WTC11 (cell line): ENCODE data around the gene SUSD6. TPM values are rescaled to one million over a fixed set of nuclear protein-coding genes. Genes with fewer than 3 reads are reported as not detected.

Source experiments
- ATAC-seq: fragments of 200-7000 bp; cut with Tn5 transposase; 2 replicates; pipeline ENCODE4 v1.10.0; 2021; ENCODE audit warnings: mild to moderate bottlenecking, moderate library complexity
- CTCF ChIA-PET: fragments of 300-600 bp; sonication (Branson Sonifier 250); formaldehyde crosslinking; loops from one replicate; lab custom pipeline; 2021; ENCODE audit warnings: antibody characterized with exemption; lab: Charles Lee
- POLR2A ChIA-PET: fragments of 350-600 bp; sonication (Branson Sonifier 250); formaldehyde crosslinking; loops from one replicate; lab custom pipeline; 2021; ENCODE audit warnings: antibody characterized with exemption; lab: Charles Lee
- DNase-seq: peaks from one replicate; pipeline ENCODE4 v3.0.0; 2021; ENCODE audit warnings: low spot score
- H3K27ac Mint-ChIP-seq: 2 replicates; pipeline ENCODE4 v1.8.0; 2021; ENCODE audit warnings: mixed read lengths
- H3K27me3 Mint-ChIP-seq: 2 replicates; pipeline ENCODE4 v1.8.0; 2021; ENCODE audit warnings: low read depth, mild to moderate bottlenecking, moderate library complexity, mixed read lengths
- H3K36me3 Mint-ChIP-seq: 2 replicates; pipeline ENCODE4 v1.8.0; 2021; ENCODE audit warnings: mixed read lengths
- H3K4me1 Mint-ChIP-seq: 2 replicates; pipeline ENCODE4 v1.8.0; 2022; ENCODE audit warnings: mixed read lengths
- H3K4me3 Mint-ChIP-seq: 2 replicates; pipeline ENCODE4 v1.8.0; 2021; ENCODE audit warnings: mild to moderate bottlenecking, moderate library complexity, mixed read lengths
- H3K9me3 Mint-ChIP-seq: 2 replicates; pipeline ENCODE4 v1.8.0; 2021; ENCODE audit warnings: mixed read lengths
- AFF4 ChIP-seq: sonication (generic); formaldehyde crosslinking; IDR thresholded peaks from 2 replicates; pipeline ENCODE4 v1.8.1; 2023; ENCODE audit warnings: mild to moderate bottlenecking, missing genetic modification reagents, borderline replicate concordance
- ARID4B ChIP-seq: sonication (generic); formaldehyde crosslinking; IDR thresholded peaks from 2 replicates; pipeline ENCODE4 v1.8.0; 2023; ENCODE audit warnings: missing genetic modification reagents, mild to moderate bottlenecking, borderline replicate concordance
- CDX4 ChIP-seq: fragments of 250-450 bp; sonication (Bioruptor Pico); IDR thresholded peaks from 2 replicates; pipeline ENCODE4 v1.9.0; 2021; ENCODE audit warnings: moderate library complexity, mild to moderate bottlenecking, inconsistent platforms, borderline replicate concordance
- CREB1 ChIP-seq: sonication (generic); formaldehyde crosslinking; IDR thresholded peaks from 2 replicates; pipeline ENCODE4 v1.8.0; 2023; ENCODE audit warnings: mild to moderate bottlenecking, missing genetic modification reagents
- CTCF ChIP-seq: fragments of 200-600 bp; IDR thresholded peaks from 2 replicates; pipeline ENCODE4 v1.8.0; 2022; ENCODE audit warnings: antibody characterized with exemption
- E2F1 ChIP-seq: sonication (generic); formaldehyde crosslinking; IDR thresholded peaks from 2 replicates; pipeline ENCODE4 v1.8.0; 2022; ENCODE audit warnings: mild to moderate bottlenecking, missing genetic modification reagents
- ELF4 ChIP-seq: sonication (generic); formaldehyde crosslinking; IDR thresholded peaks from 2 replicates; pipeline ENCODE4 v1.8.1; 2022; ENCODE audit warnings: low read depth, mild to moderate bottlenecking, moderate library complexity, missing genetic modification reagents
- ESRRA ChIP-seq: sonication (generic); formaldehyde crosslinking; IDR thresholded peaks from 2 replicates; pipeline ENCODE4 v1.8.1; 2022; ENCODE audit warnings: mild to moderate bottlenecking, missing genetic modification reagents, borderline replicate concordance
- FOXJ3 ChIP-seq: sonication (generic); formaldehyde crosslinking; IDR thresholded peaks from 2 replicates; pipeline ENCODE4 v1.9.0; 2021; ENCODE audit warnings: missing genetic modification reagents, mild to moderate bottlenecking, borderline replicate concordance
- FOXK1 ChIP-seq: sonication (generic); formaldehyde crosslinking; IDR thresholded peaks from 2 replicates; pipeline ENCODE4 v1.8.0; 2022; ENCODE audit warnings: mild to moderate bottlenecking, moderate library complexity, missing genetic modification reagents
- GTF2I ChIP-seq: fragments of 250-450 bp; sonication (Bioruptor Pico); conservative IDR thresholded peaks from 2 replicates; pipeline ENCODE4 v1.4.0; 2021; ENCODE audit warnings: mild to moderate bottlenecking
- IRF2 ChIP-seq: sonication (generic); formaldehyde crosslinking; IDR thresholded peaks from 2 replicates; pipeline ENCODE4 v1.8.0; 2022; ENCODE audit warnings: low read depth, missing genetic modification reagents, borderline replicate concordance
- KAT7 ChIP-seq: sonication (generic); formaldehyde crosslinking; IDR thresholded peaks from 2 replicates; pipeline ENCODE4 v1.8.1; 2023; ENCODE audit warnings: missing genetic modification reagents, mild to moderate bottlenecking, borderline replicate concordance
- NR1H2 ChIP-seq: sonication (generic); formaldehyde crosslinking; IDR thresholded peaks from 2 replicates; pipeline ENCODE4 v1.9.0; 2021; ENCODE audit warnings: mild to moderate bottlenecking, moderate library complexity, missing genetic modification reagents
- PRRX2 ChIP-seq: fragments of 250-450 bp; sonication (Bioruptor Pico); IDR thresholded peaks from 2 replicates; pipeline ENCODE4 v1.8.0; 2021; ENCODE audit warnings: mild to moderate bottlenecking
- SMAD3 ChIP-seq: sonication (generic); formaldehyde crosslinking; IDR thresholded peaks from 2 replicates; pipeline ENCODE4 v1.8.0; 2022; ENCODE audit warnings: missing genetic modification reagents, mild to moderate bottlenecking, borderline replicate concordance
- USF2 ChIP-seq: sonication (generic); formaldehyde crosslinking; IDR thresholded peaks from 2 replicates; pipeline ENCODE4 v1.8.1; 2023; ENCODE audit warnings: mild to moderate bottlenecking, missing genetic modification reagents, moderate library complexity
- ZNF317 ChIP-seq: sonication (generic); formaldehyde crosslinking; IDR thresholded peaks from 2 replicates; pipeline ENCODE4 v1.8.1; 2023; ENCODE audit warnings: low read depth, mild to moderate bottlenecking, moderate library complexity, missing genetic modification reagents, borderline replicate concordance
- total RNA-seq: library from RNA; stranded (reverse); gene quantifications from 3 replicates; pipeline ENCODE4 v1.2.3, GENCODE V29; 2021

Gene SUSD6
- total RNA-seq, 1 experiment from 2014 or later, result 10.1 TPM

GRCh38 chr14:69615121-69615495, 3.7 kb downstream of the SUSD6 start:
- Mint-ChIP-seq H3K27ac (no peak overlapping the region), H3K4me1 (peaks cover 51% of the 10 kb centered on the region), H3K27me3 (peaks cover 10% of the 10 kb centered on the region), H3K36me3 (no peaks in the 10 kb centered on the region), H3K4me3 (no peak overlapping the region), H3K9me3 (no peaks in the 10 kb centered on the region)
- POLR2A ChIA-PET, result no interaction called here
- DNase-seq, result no peak
- ATAC-seq, result no peak
- TF ChIP-seq NR1H2 (CRISPR knock-in tag) (no peak), USF2 (CRISPR knock-in tag) (no peak), FOXJ3 (no peak), AFF4 (CRISPR knock-in tag) (no peak), CREB1 (CRISPR knock-in tag) (no peak), KAT7 (CRISPR knock-in tag) (no peak), ARID4B (no peak)
- CTCF ChIA-PET, result no interaction called here

- POLR2A ChIA-PET, result no interaction called here
- Mint-ChIP-seq H3K27me3 (peaks cover 10% of the 10 kb centered on the region), H3K4me1 (peaks cover 46% of the 10 kb centered on the region), H3K9me3 (no peaks in the 10 kb centered on the region), H3K36me3 (no peaks in the 10 kb centered on the region), H3K27ac (no peak overlapping the region), H3K4me3 (no peak overlapping the region)
- ATAC-seq (no peak), DNase-seq (no peak)
- TF ChIP-seq CTCF, result no peak
- no peak for TF ChIP-seq PRRX2 (CRISPR knock-in tag)
- TF ChIP-seq ZNF317 (CRISPR knock-in tag), result no peak
- no peak for TF ChIP-seq ESRRA (CRISPR knock-in tag)
- no peak for TF ChIP-seq E2F1
- no peak for TF ChIP-seq FOXK1 (CRISPR knock-in tag)
- TF ChIP-seq CDX4 (CRISPR knock-in tag), result no peak
- no peak for TF ChIP-seq GTF2I
- TF ChIP-seq ELF4 (CRISPR knock-in tag), result no peak
- TF ChIP-seq IRF2 (CRISPR knock-in tag), result no peak
- TF ChIP-seq SMAD3, result no peak
- CTCF ChIA-PET, result no interaction called here
These were observed 4.4 kb downstream of the SUSD6 start for GRCh38 chr14:69615496-69616407.
